ENCODE data around the gene GLIS1.

The GLIS1 gene

GRCh38 chr1:53638360-53639035 lies 100.5 kb downstream of the GLIS1 start:
- no peak for DNase-seq (ENCODE audit: low spot score)

- DNase-seq (ENCODE audit: low spot score), result no peak
Observed at GRCh38 chr1:53637511-53638359, 101.2 kb downstream of the GLIS1 start.

- DNase-seq (ENCODE audit: low spot score), result no peak
Observed at GRCh38 chr1:53636621-53637171, 102.3 kb downstream of the GLIS1 start.

- no peak for DNase-seq (ENCODE audit: low spot score)
Observed at GRCh38 chr1:53634571-53634979, 104.4 kb downstream of the GLIS1 start.

- no peak for DNase-seq (ENCODE audit: low spot score)
Observed at GRCh38 chr1:53633073-53633704, 105.8 kb downstream of the GLIS1 start.

GRCh38 chr1:53631622-53632310 lies 107.2 kb downstream of the GLIS1 start:
- DNase-seq (ENCODE audit: low spot score), result peak; percentile 50

GRCh38 chr1:53629101-53629691 lies 109.8 kb downstream of the GLIS1 start:
- DNase-seq (ENCODE audit: low spot score), result no peak

GRCh38 chr1:53628286-53628955 lies 110.5 kb downstream of the GLIS1 start:
- no peak for DNase-seq (ENCODE audit: low spot score)

GRCh38 chr1:53627666-53628065 lies 111.3 kb downstream of the GLIS1 start:
- no peak for DNase-seq (ENCODE audit: low spot score)

- DNase-seq (ENCODE audit: low spot score), result no peak
Observed at GRCh38 chr1:53627031-53627430, 111.9 kb downstream of the GLIS1 start.

GRCh38 chr1:53626616-53627015 lies 112.3 kb downstream of the GLIS1 start:
- DNase-seq (ENCODE audit: low spot score), result no peak

GRCh38 chr1:53625766-53626520 lies 113.0 kb downstream of the GLIS1 start:
- no peak for DNase-seq (ENCODE audit: low spot score)

GRCh38 chr1:53625049-53625448 lies 113.9 kb downstream of the GLIS1 start:
- DNase-seq (ENCODE audit: low spot score), result peak; percentile 45

- DNase-seq (ENCODE audit: low spot score), result no peak
Observed at GRCh38 chr1:53622531-53622930, 116.4 kb downstream of the GLIS1 start.

- no peak for DNase-seq (ENCODE audit: low spot score)
Observed at GRCh38 chr1:53621144-53621543, 117.8 kb downstream of the GLIS1 start.

- peak; percentile 5 for DNase-seq (ENCODE audit: low spot score)
Observed at GRCh38 chr1:53620061-53620855, 118.7 kb downstream of the GLIS1 start.

- no peak for DNase-seq (ENCODE audit: low spot score)
Observed at GRCh38 chr1:53619367-53620060, 119.5 kb downstream of the GLIS1 start.

GRCh38 chr1:53618500-53619366 lies 120.2 kb downstream of the GLIS1 start:
- no peak for DNase-seq (ENCODE audit: low spot score)
